ENCODE results near the gene PRR5L. TPM values are rescaled to one million over a fixed set of nuclear protein-coding genes. Genes with fewer than 3 reads are reported as not detected.

Gene PRR5L
- polyA plus RNA-seq, 3 donors, result 3.5 to 16.0 (median 7.4) TPM

GRCh38 chr11:36360826-36361415, 64.8 kb downstream of the PRR5L start:
- Histone ChIP-seq H2AFZ (ENCODE audit: insufficient read depth, low read depth, low read length, poor library complexity, severe bottlenecking) (no peak overlapping the region), H3K79me2 (ENCODE audit: insufficient read depth, low read length) (no peaks in the 10 kb centered on the region), H3K27ac (ENCODE audit: low read depth in 1 of 2, low read length in 2 of 2) (no peak overlapping the region), H3K9me3 (replicated peaks in 1 of 2; ENCODE audit: control insufficient read depth in 1 of 2, insufficient read depth in 1 of 2, low read length in 2 of 2) (no peaks in the 10 kb centered on the region), H3K4me1 (ENCODE audit: control insufficient read depth in 1 of 2, insufficient read depth in 2 of 2, low read length in 2 of 2) (peaks cover 52 to 69% of the 10 kb centered on the region in 2 donors), H3K36me3 (replicated peaks in 1 of 2; ENCODE audit: control insufficient read depth in 1 of 2, insufficient read depth in 2 of 2, low read length in 2 of 2) (no peaks in the 10 kb centered on the region), H4K20me1 (ENCODE audit: insufficient read depth, low read length) (no peaks in the 10 kb centered on the region), H3K27me3 (ENCODE audit: control insufficient read depth in 2 of 2, insufficient read depth in 2 of 2, low read length in 2 of 2) (no peaks in the 10 kb centered on the region), H3K4me3 (replicated peaks in 1 of 3; ENCODE audit: low read depth in 2 of 3, low read length in 3 of 3) (peak overlapping the region in 1 of 3 experiments; percentile 23), H3K4me2 (replicated peaks; ENCODE audit: extremely low read depth, low read length, poor library complexity, severe bottlenecking) (peak overlapping the region; percentile 37), H3K9ac (ENCODE audit: insufficient read depth, low read length, poor library complexity, severe bottlenecking) (no peak overlapping the region)
- Mint-ChIP-seq H3K9me3 (no peaks in the 10 kb centered on the region), H3K36me3 (peaks cover 0 to 3% of the 10 kb centered on the region in 2 donors), H3K4me1 (peaks cover 60% of the 10 kb centered on the region), H3K4me3 (peak overlapping the region in 1 of 2 donors; percentile 71), H3K27ac (peak overlapping the region in 1 of 7 donors; percentile 60), H3K27me3 (ENCODE audit: low read depth in 3 of 3) (peaks cover 2 to 12% (median 3%) of the 10 kb centered on the region in 3 donors)
- intact Hi-C loops (cut with micrococcal nuclease), result loop anchor here (10.0 kb wide), 2 partner anchors 66 to 94 kb away; partner anchors contain the start of gene PRR5L (in 1 of the 2)
- WGBS (ENCODE audit: insufficient coverage), result 0% methylated on average over 2 of the region's 4 CpGs
- DNase-seq, result no peak
- TF ChIP-seq, protein P1, sequence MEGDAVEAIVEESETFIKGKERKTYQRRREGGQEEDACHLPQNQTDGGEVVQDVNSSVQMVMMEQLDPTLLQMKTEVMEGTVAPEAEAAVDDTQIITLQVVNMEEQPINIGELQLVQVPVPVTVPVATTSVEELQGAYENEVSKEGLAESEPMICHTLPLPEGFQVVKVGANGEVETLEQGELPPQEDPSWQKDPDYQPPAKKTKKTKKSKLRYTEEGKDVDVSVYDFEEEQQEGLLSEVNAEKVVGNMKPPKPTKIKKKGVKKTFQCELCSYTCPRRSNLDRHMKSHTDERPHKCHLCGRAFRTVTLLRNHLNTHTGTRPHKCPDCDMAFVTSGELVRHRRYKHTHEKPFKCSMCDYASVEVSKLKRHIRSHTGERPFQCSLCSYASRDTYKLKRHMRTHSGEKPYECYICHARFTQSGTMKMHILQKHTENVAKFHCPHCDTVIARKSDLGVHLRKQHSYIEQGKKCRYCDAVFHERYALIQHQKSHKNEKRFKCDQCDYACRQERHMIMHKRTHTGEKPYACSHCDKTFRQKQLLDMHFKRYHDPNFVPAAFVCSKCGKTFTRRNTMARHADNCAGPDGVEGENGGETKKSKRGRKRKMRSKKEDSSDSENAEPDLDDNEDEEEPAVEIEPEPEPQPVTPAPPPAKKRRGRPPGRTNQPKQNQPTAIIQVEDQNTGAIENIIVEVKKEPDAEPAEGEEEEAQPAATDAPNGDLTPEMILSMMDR (IDR thresholded peaks at IDR 0.05), result no peak

DNA sequence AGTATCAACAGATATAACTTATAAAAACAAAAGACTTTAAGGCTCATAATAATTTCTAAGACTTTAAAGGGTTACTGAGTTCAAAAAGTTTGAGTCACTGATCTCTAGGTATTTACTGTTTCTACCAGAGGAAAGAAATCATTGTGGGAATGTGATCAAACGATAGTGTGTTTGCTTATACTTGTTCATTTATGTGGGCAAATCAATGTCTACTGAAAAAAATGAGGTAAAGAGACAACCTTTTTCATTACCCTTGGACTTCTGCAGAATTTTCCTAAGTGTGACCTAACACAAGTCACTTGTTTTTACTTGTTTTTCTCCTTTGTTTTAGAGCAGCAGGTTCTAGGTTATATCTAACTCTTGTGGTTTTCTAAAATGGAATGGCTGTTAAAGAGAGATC, 65.4 kb downstream of the PRR5L start:
- Histone ChIP-seq H3K36me3 (replicated peaks in 1 of 2; ENCODE audit: control insufficient read depth in 1 of 2, insufficient read depth in 2 of 2, low read length in 2 of 2) (no peaks in the 10 kb centered on the region), H3K27ac (ENCODE audit: low read depth in 1 of 2, low read length in 2 of 2) (no peak overlapping the region), H3K79me2 (ENCODE audit: insufficient read depth, low read length) (no peaks in the 10 kb centered on the region), H3K4me2 (replicated peaks; ENCODE audit: extremely low read depth, low read length, poor library complexity, severe bottlenecking) (peak overlapping the region; percentile 35), H3K9ac (ENCODE audit: insufficient read depth, low read length, poor library complexity, severe bottlenecking) (no peak overlapping the region), H4K20me1 (ENCODE audit: insufficient read depth, low read length) (no peaks in the 10 kb centered on the region), H3K4me3 (replicated peaks in 1 of 3; ENCODE audit: low read depth in 2 of 3, low read length in 3 of 3) (peak overlapping the region in 1 of 3 experiments; percentile 32), H2AFZ (ENCODE audit: insufficient read depth, low read depth, low read length, poor library complexity, severe bottlenecking) (no peak overlapping the region), H3K4me1 (ENCODE audit: control insufficient read depth in 1 of 2, insufficient read depth in 2 of 2, low read length in 2 of 2) (peaks cover 52 to 70% of the 10 kb centered on the region in 2 donors), H3K9me3 (replicated peaks in 1 of 2; ENCODE audit: control insufficient read depth in 1 of 2, insufficient read depth in 1 of 2, low read length in 2 of 2) (no peaks in the 10 kb centered on the region), H3K27me3 (ENCODE audit: control insufficient read depth in 2 of 2, insufficient read depth in 2 of 2, low read length in 2 of 2) (no peaks in the 10 kb centered on the region)
- H3K9me3 Mint-ChIP-seq, result no peaks in the 10 kb centered on the region
- H3K27ac Mint-ChIP-seq, result peak overlapping the region in 4 of 7 donors; percentile 60 to 77 (median 68)
- intact Hi-C loops (cut with micrococcal nuclease), result loop anchor here (10.0 kb wide), 2 partner anchors 67 to 93 kb away; partner anchors contain the start of gene PRR5L (in 1 of the 2)
- peak overlapping the region; percentile 38 to 77 for H3K4me3 Mint-ChIP-seq
- H3K27me3 Mint-ChIP-seq (ENCODE audit: low read depth in 3 of 3), result peaks cover 2 to 12% (median 3%) of the 10 kb centered on the region in 3 donors
- WGBS (ENCODE audit: insufficient coverage), result no CpG with 5 or more reads among the region's 1 CpG
- TF ChIP-seq, protein P1 (IDR thresholded peaks at IDR 0.05), result no peak
- no peak for DNase-seq
- peaks cover 58% of the 10 kb centered on the region for H3K4me1 Mint-ChIP-seq
- H3K36me3 Mint-ChIP-seq, result peaks cover 0 to 3% of the 10 kb centered on the region in 2 donors

Measured in CD14-positive monocyte (primary cell).